Endothelial cell (in vitro differentiated cells): Measurements from ENCODE around the gene KREMEN1. TPM values are rescaled to one million over a fixed set of nuclear protein-coding genes. Genes with fewer than 3 reads are reported as not detected.

ENCODE experiments used
- DNase-seq: peaks from one replicate; pipeline ENCODE4 v3.0.0; 2021; ENCODE audit warnings: low spot score
- H3K27ac Mint-ChIP-seq: one replicate; pipeline ENCODE4 v1.8.0; 2021; ENCODE audit warnings: mixed read lengths, inconsistent platforms; ENCODE audit not compliant: unreplicated experiment
- H3K27me3 Mint-ChIP-seq: one replicate; pipeline ENCODE4 v1.8.0; 2021; ENCODE audit warnings: mild to moderate bottlenecking, moderate library complexity, mixed read lengths, inconsistent platforms; ENCODE audit not compliant: unreplicated experiment
- H3K36me3 Mint-ChIP-seq: one replicate; pipeline ENCODE4 v1.8.0; 2021; ENCODE audit warnings: mild to moderate bottlenecking, low read depth, mixed read lengths, inconsistent platforms; ENCODE audit not compliant: unreplicated experiment
- H3K4me1 Mint-ChIP-seq: one replicate; pipeline ENCODE4 v1.8.0; 2021; ENCODE audit warnings: mild to moderate bottlenecking, mixed read lengths, inconsistent platforms; ENCODE audit not compliant: unreplicated experiment
- H3K4me3 Mint-ChIP-seq: one replicate; pipeline ENCODE4 v1.8.0; 2021; ENCODE audit warnings: mild to moderate bottlenecking, mixed read lengths, inconsistent platforms; ENCODE audit not compliant: unreplicated experiment
- H3K9me3 Mint-ChIP-seq: one replicate; pipeline ENCODE4 v1.8.0; 2021; ENCODE audit warnings: mixed read lengths, inconsistent platforms; ENCODE audit not compliant: unreplicated experiment
- total RNA-seq: library from RNA; stranded (reverse); fragmentation: NEBNext Ultra II Directional; extraction: Animal tissue kit (Norgen Biotek cat#: 25700); gene quantifications from one replicate; pipeline ENCODE4 v1.2.1, GENCODE V29; 2021; ENCODE audit not compliant: unreplicated experiment
- TF ChIP-seq, protein P1 (sequence below): fragments of 200-600 bp; sonication (generic); IDR thresholded peaks from one replicate; pipeline ENCODE4 v1.5.0; 2021; ENCODE audit warnings: antibody characterized with exemption; ENCODE audit not compliant: unreplicated experiment

KREMEN1 gene
- total RNA-seq, 1 donor from 2014 or later, result 3.1 TPM

DNA sequence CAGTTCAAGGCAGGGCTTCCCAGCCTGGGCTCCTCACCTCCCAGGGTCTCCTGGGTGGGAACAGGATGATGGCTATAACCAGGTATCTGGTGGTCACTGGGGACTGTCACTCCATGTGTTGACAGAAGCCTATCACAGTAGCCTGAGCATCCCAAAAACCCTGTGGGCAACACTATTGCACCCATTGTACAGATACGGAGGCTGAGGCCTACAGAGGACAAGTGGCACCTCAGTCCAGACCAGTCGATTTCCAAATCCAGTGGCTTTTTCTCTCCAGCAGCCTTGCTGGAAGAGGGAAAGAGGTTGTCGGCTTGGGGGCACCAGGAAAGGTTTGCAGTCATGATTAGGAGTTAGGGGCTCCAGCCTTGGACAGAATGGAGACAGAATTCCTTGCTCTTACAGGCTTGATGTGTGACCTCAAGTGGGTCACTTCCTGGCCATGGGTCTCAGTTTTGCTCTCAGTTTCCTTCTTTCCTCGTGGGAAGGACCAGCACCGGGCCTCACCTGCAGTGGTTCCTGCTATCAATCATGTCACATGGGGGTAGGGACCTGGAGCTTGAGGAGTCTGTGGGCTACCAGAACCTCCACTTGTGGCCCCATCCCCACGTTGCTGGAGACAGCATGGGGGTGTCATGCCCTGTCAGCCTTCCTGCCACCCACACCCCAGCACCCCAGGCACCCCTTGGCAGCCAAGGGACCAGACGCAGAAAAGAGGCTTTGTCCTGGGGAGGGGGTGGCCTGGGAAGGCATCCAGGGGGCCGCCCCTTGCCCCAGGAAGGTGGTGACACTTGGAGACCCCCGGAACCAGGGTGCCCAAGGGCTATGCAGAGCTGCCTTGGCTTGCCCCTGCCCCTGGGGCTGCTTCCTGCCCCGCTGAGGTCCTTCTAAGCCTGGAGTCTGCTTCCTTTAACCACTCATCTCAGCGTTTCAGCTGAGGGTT lies 135.0 kb downstream of the KREMEN1 start:
- no peak for DNase-seq
- peaks cover 6% of the 10 kb centered on the region for H3K27me3 Mint-ChIP-seq
- TF ChIP-seq, protein P1, sequence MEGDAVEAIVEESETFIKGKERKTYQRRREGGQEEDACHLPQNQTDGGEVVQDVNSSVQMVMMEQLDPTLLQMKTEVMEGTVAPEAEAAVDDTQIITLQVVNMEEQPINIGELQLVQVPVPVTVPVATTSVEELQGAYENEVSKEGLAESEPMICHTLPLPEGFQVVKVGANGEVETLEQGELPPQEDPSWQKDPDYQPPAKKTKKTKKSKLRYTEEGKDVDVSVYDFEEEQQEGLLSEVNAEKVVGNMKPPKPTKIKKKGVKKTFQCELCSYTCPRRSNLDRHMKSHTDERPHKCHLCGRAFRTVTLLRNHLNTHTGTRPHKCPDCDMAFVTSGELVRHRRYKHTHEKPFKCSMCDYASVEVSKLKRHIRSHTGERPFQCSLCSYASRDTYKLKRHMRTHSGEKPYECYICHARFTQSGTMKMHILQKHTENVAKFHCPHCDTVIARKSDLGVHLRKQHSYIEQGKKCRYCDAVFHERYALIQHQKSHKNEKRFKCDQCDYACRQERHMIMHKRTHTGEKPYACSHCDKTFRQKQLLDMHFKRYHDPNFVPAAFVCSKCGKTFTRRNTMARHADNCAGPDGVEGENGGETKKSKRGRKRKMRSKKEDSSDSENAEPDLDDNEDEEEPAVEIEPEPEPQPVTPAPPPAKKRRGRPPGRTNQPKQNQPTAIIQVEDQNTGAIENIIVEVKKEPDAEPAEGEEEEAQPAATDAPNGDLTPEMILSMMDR, result no peak
- H3K36me3 Mint-ChIP-seq, result no peaks in the 10 kb centered on the region
- peaks cover 18% of the 10 kb centered on the region for H3K4me1 Mint-ChIP-seq
- no peaks in the 10 kb centered on the region for H3K9me3 Mint-ChIP-seq
- no peak overlapping the region for H3K27ac Mint-ChIP-seq
- H3K4me3 Mint-ChIP-seq, result no peak overlapping the region

DNA sequence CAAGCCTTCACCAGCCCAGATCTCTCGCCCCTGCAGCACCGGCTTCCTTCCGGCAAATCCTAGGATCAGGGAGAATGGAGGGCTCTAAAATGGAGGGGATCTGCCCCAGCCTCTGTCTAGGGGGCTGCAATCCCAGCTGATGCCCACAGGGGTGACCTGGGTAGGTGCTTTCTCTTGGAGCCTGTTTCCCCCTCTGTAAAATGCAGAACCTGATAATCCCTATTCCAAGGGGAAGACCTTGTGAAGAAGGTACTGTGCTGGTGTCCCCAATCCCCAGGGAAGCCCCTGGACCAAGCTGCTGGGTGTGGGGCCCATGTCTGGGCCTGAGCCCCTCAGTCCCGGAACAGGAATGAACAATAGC lies 135.6 kb downstream of the KREMEN1 start:
- no peak for DNase-seq
- TF ChIP-seq, protein P1, result no peak
- Mint-ChIP-seq H3K4me3 (no peak overlapping the region), H3K36me3 (no peaks in the 10 kb centered on the region), H3K27me3 (peaks cover 6% of the 10 kb centered on the region), H3K9me3 (no peaks in the 10 kb centered on the region), H3K4me1 (peaks cover 18% of the 10 kb centered on the region), H3K27ac (no peak overlapping the region)

DNA sequence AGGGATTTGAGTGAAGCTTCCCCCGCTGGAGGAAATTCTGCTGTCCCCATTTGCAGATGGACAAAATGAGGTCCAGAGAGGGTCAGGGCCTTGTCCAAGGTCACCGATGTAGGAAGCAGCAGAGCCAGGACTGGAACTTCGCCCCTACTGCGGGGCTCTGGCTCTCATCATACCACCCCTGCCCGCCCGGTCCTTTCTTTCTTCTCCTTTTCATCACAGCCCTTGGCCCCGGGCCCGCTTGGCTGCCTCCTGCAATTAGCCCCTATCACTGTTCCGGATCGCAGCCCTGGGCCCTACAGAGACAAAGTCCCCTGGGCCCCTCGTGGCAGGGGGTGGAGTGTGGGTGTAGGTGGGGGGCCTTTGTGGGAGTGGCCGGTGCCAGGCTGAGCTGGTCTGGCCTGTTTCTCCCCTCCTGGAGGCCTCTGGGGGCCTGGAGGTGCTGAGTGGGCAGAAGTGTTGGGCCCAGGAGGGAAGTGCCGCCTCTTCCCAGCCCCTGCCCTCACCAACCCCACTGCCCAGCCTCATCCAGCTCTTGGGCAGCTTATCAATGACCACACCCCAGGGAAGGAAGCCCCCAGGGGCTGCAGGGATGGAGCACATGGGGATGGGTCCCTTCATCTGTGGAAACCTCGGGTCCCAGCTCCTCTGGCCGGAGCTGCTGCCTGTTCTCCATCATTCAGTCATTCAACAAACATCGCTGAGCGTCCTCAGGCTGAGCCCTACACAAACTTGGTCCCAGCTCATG lies 136.2 kb downstream of the KREMEN1 start:
- Mint-ChIP-seq H3K27me3 (peaks cover 8% of the 10 kb centered on the region), H3K36me3 (no peaks in the 10 kb centered on the region), H3K4me1 (peaks cover 18% of the 10 kb centered on the region), H3K27ac (no peak overlapping the region), H3K9me3 (no peaks in the 10 kb centered on the region), H3K4me3 (no peak overlapping the region)
- TF ChIP-seq, protein P1, result no peak
- no peak for DNase-seq

DNA sequence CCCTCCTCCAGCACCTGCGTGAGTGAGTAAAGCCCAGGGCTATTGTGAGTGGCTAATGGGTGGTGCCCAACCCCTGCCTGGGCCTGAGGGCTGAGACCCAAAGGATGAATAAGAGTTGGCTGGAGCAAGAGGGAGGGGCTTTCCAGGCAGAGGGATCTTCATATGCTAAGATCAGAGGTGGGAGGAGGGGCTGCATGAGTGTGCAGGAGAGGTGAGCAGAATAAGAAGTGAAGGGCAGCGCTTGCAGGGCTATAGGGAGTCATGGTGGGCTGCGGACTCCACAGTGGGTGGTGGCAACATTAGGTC lies 136.7 kb downstream of the KREMEN1 start:
- Mint-ChIP-seq H3K36me3 (no peaks in the 10 kb centered on the region), H3K27me3 (peaks cover 10% of the 10 kb centered on the region), H3K4me3 (no peak overlapping the region), H3K9me3 (no peaks in the 10 kb centered on the region), H3K4me1 (peaks cover 17% of the 10 kb centered on the region), H3K27ac (no peak overlapping the region)
- DNase-seq, result no peak
- TF ChIP-seq, protein P1, result no peak

DNA sequence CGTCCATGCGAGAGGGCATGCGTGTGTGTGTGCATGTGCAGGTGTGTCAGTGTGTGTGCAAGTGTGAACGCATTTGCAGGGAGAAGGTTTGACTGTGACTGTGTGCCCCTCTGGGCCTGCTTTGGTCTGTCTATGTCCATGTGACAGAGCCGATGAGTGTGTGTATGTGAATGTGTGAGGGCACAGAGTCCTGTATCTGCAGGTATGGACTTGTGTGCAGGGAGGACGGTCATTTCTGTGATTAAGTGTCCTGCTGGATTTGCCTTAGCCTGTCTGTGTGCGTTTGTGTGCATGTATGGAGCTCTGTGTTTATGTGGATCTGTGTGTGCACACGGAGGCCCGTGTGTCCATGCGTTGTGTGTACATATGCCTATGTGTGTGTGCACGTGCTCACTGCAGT lies 138.2 kb downstream of the KREMEN1 start:
- Mint-ChIP-seq H3K4me1 (peaks cover 10% of the 10 kb centered on the region), H3K9me3 (no peaks in the 10 kb centered on the region), H3K27me3 (peaks cover 10% of the 10 kb centered on the region), H3K27ac (no peak overlapping the region), H3K4me3 (no peak overlapping the region), H3K36me3 (no peaks in the 10 kb centered on the region)
- no peak for DNase-seq
- TF ChIP-seq, protein P1, result no peak
